Stimulated activated CD8-positive, alpha-beta memory T cell treated with anti-CD3 and anti-CD28 coated beads, Interleukin-7, amount 100 ng/mL, for 48 hours (primary cell): ENCODE measurements around the gene TAF15.

Experiments
- DNase-seq, 2 donors: peaks; one replicate each; pipeline ENCODE4 v3.0.0-alpha.2; 2020; ENCODE audit warnings: low read depth in 1 of 2; ENCODE audit errors: extremely low read depth in 1 of 2

Gene TAF15

GRCh38 chr17:35817196-35817595, 7.9 kb downstream of the TAF15 start:
- DNase-seq = no peak

- DNase-seq = no peak
These were observed 10.2 kb downstream of the TAF15 start for GRCh38 chr17:35819455-35819854.

- DNase-seq = no peak
These were observed 12.0 kb downstream of the TAF15 start for GRCh38 chr17:35821308-35821707.

- no peak for DNase-seq
These were observed 15.9 kb downstream of the TAF15 start for GRCh38 chr17:35825206-35825605.

- no peak for DNase-seq
These were observed 31.8 kb downstream of the TAF15 start for GRCh38 chr17:35841101-35841500.

- DNase-seq = no peak
These were observed 32.2 kb downstream of the TAF15 start for GRCh38 chr17:35841505-35841904.

GRCh38 chr17:35842239-35842638, 33.0 kb downstream of the TAF15 start:
- DNase-seq = no peak

- no peak for DNase-seq
These were observed 34.4 kb downstream of the TAF15 start for GRCh38 chr17:35843698-35844097.

GRCh38 chr17:35844547-35844946, 35.3 kb downstream of the TAF15 start:
- no peak for DNase-seq

GRCh38 chr17:35846055-35846809, 36.9 kb downstream of the TAF15 start:
- no peak for DNase-seq

- DNase-seq = no peak
These were observed 37.7 kb downstream of the TAF15 start for GRCh38 chr17:35847006-35847405.

GRCh38 chr17:35847633-35848373, 38.5 kb downstream of the TAF15 start:
- DNase-seq = no peak

GRCh38 chr17:35849469-35850348, 40.4 kb downstream of the TAF15 start:
- DNase-seq = peak; percentile 16 to 42

GRCh38 chr17:35855965-35856364, 46.7 kb downstream of the TAF15 start:
- DNase-seq = no peak

- no peak for DNase-seq
These were observed 47.3 kb downstream of the TAF15 start for GRCh38 chr17:35856603-35857002.

- DNase-seq = no peak
These were observed 55.6 kb downstream of the TAF15 start for GRCh38 chr17:35864853-35865252.

GRCh38 chr17:35865412-35866340, 56.4 kb downstream of the TAF15 start:
- no peak for DNase-seq

- DNase-seq = no peak
These were observed 57.2 kb downstream of the TAF15 start for GRCh38 chr17:35866341-35866950.

GRCh38 chr17:35867574-35867973, 58.3 kb downstream of the TAF15 start:
- no peak for DNase-seq

GRCh38 chr17:35868737-35869136, 59.5 kb downstream of the TAF15 start, which contains the start of gene HEATR9:
Gene HEATR9 (minus strand): TSS chr17:35868891. CDS start chr17:35868742, 149 bp downstream.
- no peak for DNase-seq
